ENCODE data around the gene IGFN1.

DNA sequence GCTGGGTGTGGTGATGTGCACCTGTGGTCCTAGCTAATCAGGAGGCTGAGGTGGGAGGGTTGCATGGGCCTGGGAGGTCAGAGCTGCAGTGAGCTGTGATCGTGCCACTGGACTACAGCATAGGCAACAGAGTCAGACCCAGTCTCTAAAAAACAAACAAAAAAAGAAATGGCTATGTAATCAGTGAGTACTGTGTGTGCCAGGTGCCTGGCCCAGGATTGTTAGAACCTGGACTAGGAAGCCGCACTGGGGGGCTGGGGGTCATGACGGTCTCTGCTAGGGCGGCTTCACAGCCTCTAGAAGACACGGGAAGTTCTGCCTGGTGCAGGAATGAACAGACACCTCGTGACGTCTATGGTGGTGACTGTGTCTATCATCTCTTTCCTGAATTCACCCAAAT, 44.8 kb upstream of the IGFN1 start:
- TF ChIP-seq, protein P1, sequence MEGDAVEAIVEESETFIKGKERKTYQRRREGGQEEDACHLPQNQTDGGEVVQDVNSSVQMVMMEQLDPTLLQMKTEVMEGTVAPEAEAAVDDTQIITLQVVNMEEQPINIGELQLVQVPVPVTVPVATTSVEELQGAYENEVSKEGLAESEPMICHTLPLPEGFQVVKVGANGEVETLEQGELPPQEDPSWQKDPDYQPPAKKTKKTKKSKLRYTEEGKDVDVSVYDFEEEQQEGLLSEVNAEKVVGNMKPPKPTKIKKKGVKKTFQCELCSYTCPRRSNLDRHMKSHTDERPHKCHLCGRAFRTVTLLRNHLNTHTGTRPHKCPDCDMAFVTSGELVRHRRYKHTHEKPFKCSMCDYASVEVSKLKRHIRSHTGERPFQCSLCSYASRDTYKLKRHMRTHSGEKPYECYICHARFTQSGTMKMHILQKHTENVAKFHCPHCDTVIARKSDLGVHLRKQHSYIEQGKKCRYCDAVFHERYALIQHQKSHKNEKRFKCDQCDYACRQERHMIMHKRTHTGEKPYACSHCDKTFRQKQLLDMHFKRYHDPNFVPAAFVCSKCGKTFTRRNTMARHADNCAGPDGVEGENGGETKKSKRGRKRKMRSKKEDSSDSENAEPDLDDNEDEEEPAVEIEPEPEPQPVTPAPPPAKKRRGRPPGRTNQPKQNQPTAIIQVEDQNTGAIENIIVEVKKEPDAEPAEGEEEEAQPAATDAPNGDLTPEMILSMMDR (IDR thresholded peaks at IDR 0.05), result no peak
- no peak for TF ChIP-seq ZFX (IDR thresholded peaks at IDR 0.05; ENCODE audit: borderline replicate concordance)

Data from 22Rv1 (cell line).